ENCODE results near the gene NGFR. TPM values are rescaled to one million over a fixed set of nuclear protein-coding genes. Genes with fewer than 3 reads are reported as not detected.

Gene NGFR
- total and polyA plus RNA-seq, 8 donors, result 1.1 to 6.6 (median 3.1) TPM; not detected in 1

- H3K4me1 ChIP-seq, result peaks cover 0 to 19% (median 11%) of the 10 kb centered on the region in 4 donors
- peak overlapping the region; percentile 17 to 29 (median 18) for H3K4me3 ChIP-seq
- intact Hi-C loops (cut with DNase I; ENCODE audit: low total_unique reads), result no loop called here
- no peaks in the 10 kb centered on the region for H3K36me3 ChIP-seq
- H3K27ac ChIP-seq, result peak overlapping the region in 1 of 5 donors; percentile 58
- peaks cover 0 to 8% (median 0%) of the 10 kb centered on the region in 4 donors for H3K9me3 ChIP-seq
- H3K27me3 ChIP-seq, result peaks cover 0 to 83% (median 50%) of the 10 kb centered on the region in 3 donors
- TF ChIP-seq CTCF (IDR thresholded peaks at IDR 0.05) (no peak), POLR2A (IDR thresholded peaks at IDR 0.05) (no peak), EP300 (IDR thresholded peaks at IDR 0.05) (no peak), POLR2AphosphoS5 (IDR thresholded peaks at IDR 0.05) (no peak)
- peak in 1 of 2 donors; percentile 85 for DNase-seq
- 7 to 14% (median 10%) methylated on average over 26 to 52 of the region's 52 CpGs for WGBS, 5 donors
Observed at GRCh38 chr17:49469831-49470810, 25.0 kb upstream of the NGFR start.

GRCh38 chr17:49471089-49471683 lies 23.9 kb upstream of the NGFR start:
- Histone ChIP-seq H3K27me3 (peaks cover 0 to 82% (median 52%) of the 10 kb centered on the region in 3 donors), H3K4me1 (peaks cover 0 to 19% (median 11%) of the 10 kb centered on the region in 4 donors), H3K27ac (no peak overlapping the region), H3K9me3 (peaks cover 0 to 13% (median 0%) of the 10 kb centered on the region in 4 donors), H3K4me3 (no peak overlapping the region), H3K36me3 (no peaks in the 10 kb centered on the region)
- peak in 1 of 2 donors; percentile 69 for DNase-seq
- WGBS, 5 donors, result 20 to 38% (median 29%) methylated on average over 8 to 13 of the region's 13 CpGs
- intact Hi-C loops (cut with DNase I; ENCODE audit: low total_unique reads), result no loop called here
- TF ChIP-seq POLR2AphosphoS5 (IDR thresholded peaks at IDR 0.05), result no peak
- TF ChIP-seq POLR2A (IDR thresholded peaks at IDR 0.05), result no peak
- TF ChIP-seq EP300 (IDR thresholded peaks at IDR 0.05), result no peak
- no peak for TF ChIP-seq CTCF (IDR thresholded peaks at IDR 0.05)

DNA sequence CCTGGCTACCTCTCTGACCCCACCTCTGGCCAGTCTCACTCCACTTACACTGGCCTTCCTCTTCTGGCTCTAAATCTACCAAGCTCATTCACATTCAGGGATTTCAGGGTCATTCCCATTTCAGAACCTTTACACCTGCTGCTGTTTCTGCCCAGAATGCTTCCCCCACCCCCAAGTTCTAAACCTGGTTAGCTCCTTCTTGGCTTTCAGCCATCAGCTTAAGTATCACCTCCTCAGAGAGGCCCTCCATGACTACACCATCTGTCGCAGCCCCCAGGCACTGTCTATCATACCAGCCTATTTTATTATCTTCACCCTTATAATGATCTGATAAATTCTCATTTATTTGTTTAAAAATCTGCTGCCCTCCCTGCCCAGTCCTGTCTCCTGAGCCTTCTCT lies 23.3 kb upstream of the NGFR start:
- 86 to 97% (median 89%) methylated on average over 1 of the region's 1 CpG for WGBS, 5 donors
- H3K27me3 ChIP-seq, result peaks cover 0 to 82% (median 55%) of the 10 kb centered on the region in 3 donors
- intact Hi-C loops (cut with DNase I; ENCODE audit: low total_unique reads), result no loop called here

More for the DNA sequence above, 23.3 kb upstream of the NGFR start:
- Histone ChIP-seq H3K4me3 (no peak overlapping the region), H3K4me1 (peaks cover 0 to 19% (median 11%) of the 10 kb centered on the region in 4 donors), H3K36me3 (no peaks in the 10 kb centered on the region), H3K9me3 (peaks cover 0 to 13% (median 0%) of the 10 kb centered on the region in 4 donors), H3K27ac (no peak overlapping the region)
- DNase-seq, result no peak
- TF ChIP-seq POLR2AphosphoS5 (IDR thresholded peaks at IDR 0.05) (no peak), EP300 (IDR thresholded peaks at IDR 0.05) (no peak), POLR2A (IDR thresholded peaks at IDR 0.05) (no peak), CTCF (IDR thresholded peaks at IDR 0.05) (no peak)
